ENCODE results near the gene SESTD1. TPM values are rescaled to one million over a fixed set of nuclear protein-coding genes. Genes with fewer than 3 reads are reported as not detected.

SESTD1 gene
- total RNA-seq, 1 experiment from 2014 or later, result 26.6 TPM

DNA sequence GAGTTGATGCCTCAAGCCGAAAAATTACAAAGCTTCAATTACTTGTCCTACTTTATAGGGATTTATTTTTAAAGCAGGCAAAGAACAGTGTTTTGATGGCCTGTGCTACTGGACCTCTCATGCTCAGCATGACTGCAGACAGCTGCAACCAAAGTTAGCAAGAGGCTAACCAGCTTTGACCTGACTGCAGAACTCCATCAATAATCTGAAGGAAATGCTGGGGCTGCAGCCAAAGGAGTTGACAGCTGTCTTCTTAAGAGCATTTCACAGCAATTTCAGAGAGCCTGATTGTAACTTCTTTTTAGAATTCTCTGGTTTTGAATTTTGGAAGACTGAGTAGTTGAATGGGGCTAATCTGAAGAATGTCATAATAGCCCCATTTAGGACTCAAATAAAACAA lies 46.5 kb upstream of the SESTD1 start (continued):
- TF ChIP-seq ELF1 (IDR thresholded peaks at IDR 0.05; ENCODE audit: borderline replicate concordance, low read depth) (no peak), EGR1 (IDR thresholded peaks at IDR 0.05; ENCODE audit: low read depth) (no peak), SIN3A (IDR thresholded peaks at IDR 0.05; ENCODE audit: low read depth) (no peak)

DNA sequence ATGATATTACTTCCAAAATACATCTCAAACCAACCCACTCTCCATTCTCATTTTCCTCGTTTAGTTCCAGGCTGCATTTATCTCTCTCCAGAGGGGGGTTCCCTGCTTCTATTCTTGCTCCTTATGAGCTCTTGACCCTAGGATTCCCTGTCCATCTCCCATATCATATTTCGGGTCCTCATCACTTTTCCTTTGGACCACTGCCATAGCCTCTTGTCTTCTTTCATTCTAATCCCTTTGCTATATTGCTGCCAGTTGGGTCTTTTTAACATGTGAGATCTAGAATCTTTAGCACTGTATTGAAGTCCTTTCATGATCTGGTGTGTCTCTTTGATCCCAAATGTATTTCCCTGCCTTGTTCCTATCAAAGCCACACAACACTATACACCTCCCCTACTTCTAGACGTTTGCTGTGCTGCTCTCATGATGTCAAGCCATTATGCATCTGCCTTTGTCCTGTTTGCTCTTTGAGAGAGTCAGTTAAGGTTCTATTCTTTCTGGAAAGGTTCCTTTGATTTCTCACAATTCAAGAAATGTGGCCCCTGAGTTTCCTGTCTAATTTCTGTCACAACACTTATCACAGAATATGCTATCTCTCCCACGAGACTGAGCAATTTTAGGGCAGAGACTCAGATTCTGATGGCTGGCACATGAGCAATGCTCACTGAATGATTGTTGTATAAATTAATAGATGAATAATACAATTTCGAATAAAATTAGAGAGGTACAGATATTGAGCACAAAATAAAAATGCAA lies 43.2 kb upstream of the SESTD1 start:
- ChIA-PET POLR2A (no interaction called here), CTCF (no interaction called here), RAD21 (ENCODE audit: low non-redundant PET in 1 of 2, low total read pairs in 2 of 2, uncharacterized antibody in 2 of 2, unreplicated experiment in 2 of 2) (no interaction called here)
- no TSS peak for BruUV-seq (replicated peaks)
- no peaks in the 10 kb centered on the region for H4K20me1 ChIP-seq (ENCODE audit: insufficient read depth)
- no peaks in the 10 kb centered on the region for H3K36me3 ChIP-seq (ENCODE audit: control insufficient read depth in 1 of 2, insufficient read depth in 2 of 2, low read length in 2 of 2)
- no peaks in the 10 kb centered on the region for H3K27me3 ChIP-seq (ENCODE audit: insufficient read depth, low read length)
- no peak overlapping the region for H2AFZ ChIP-seq (ENCODE audit: low read depth, low read length, poor library complexity, severe bottlenecking)
- DNase-seq (ENCODE audit: low read depth, low spot score) (no peak), ATAC-seq (no peak)
- intact Hi-C loops (cut with micrococcal nuclease), result no loop called here
- no peak overlapping the region for H3K4me2 ChIP-seq (ENCODE audit: low read length)
- no peaks in the 10 kb centered on the region for H3K9me2 ChIP-seq (ENCODE audit: insufficient read depth)
- no peak overlapping the region for H3K27ac ChIP-seq (ENCODE audit: low read depth, low read length)
- H3K79me2 ChIP-seq (ENCODE audit: insufficient read depth, low read length), result no peaks in the 10 kb centered on the region
- no peak overlapping the region for H3K4me3 ChIP-seq (replicated peaks in 1 of 2; ENCODE audit: low read depth in 1 of 2, low read length in 2 of 2)
- no peaks in the 10 kb centered on the region for H3K9me3 ChIP-seq (ENCODE audit: control insufficient read depth in 1 of 2, insufficient read depth in 1 of 2, low read depth in 1 of 2, low read length in 2 of 2)
- no peak overlapping the region for H3K9ac ChIP-seq (ENCODE audit: low read length)
- H3K4me1 ChIP-seq (ENCODE audit: control insufficient read depth in 1 of 2, insufficient read depth in 2 of 2, low read length in 2 of 2), result no peaks in the 10 kb centered on the region
- no peak for TF ChIP-seq EZH2 (IDR thresholded peaks at IDR 0.05)
- no peak for TF ChIP-seq POLR2AphosphoS5 (IDR thresholded peaks at IDR 0.05; ENCODE audit: low read depth, low read length)
- no peak for TF ChIP-seq POLR2A (IDR thresholded peaks at IDR 0.05; ENCODE audit: borderline replicate concordance, extremely low read depth, insufficient read depth, insufficient read length)
- no peak for TF ChIP-seq SP1 (IDR thresholded peaks at IDR 0.05; ENCODE audit: low read depth)
- TF ChIP-seq EZH2phosphoT487 (IDR thresholded peaks at IDR 0.05; ENCODE audit: borderline replicate concordance), result no peak
- TF ChIP-seq, protein P1, sequence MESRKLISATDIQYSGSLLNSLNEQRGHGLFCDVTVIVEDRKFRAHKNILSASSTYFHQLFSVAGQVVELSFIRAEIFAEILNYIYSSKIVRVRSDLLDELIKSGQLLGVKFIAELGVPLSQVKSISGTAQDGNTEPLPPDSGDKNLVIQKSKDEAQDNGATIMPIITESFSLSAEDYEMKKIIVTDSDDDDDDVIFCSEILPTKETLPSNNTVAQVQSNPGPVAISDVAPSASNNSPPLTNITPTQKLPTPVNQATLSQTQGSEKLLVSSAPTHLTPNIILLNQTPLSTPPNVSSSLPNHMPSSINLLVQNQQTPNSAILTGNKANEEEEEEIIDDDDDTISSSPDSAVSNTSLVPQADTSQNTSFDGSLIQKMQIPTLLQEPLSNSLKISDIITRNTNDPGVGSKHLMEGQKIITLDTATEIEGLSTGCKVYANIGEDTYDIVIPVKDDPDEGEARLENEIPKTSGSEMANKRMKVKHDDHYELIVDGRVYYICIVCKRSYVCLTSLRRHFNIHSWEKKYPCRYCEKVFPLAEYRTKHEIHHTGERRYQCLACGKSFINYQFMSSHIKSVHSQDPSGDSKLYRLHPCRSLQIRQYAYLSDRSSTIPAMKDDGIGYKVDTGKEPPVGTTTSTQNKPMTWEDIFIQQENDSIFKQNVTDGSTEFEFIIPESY (IDR thresholded peaks at IDR 0.05; ENCODE audit: extremely low read depth, insufficient replicate concordance, low read length), result no peak
- TF ChIP-seq MAX (IDR thresholded peaks at IDR 0.05), result no peak
- TF ChIP-seq, protein P2, sequence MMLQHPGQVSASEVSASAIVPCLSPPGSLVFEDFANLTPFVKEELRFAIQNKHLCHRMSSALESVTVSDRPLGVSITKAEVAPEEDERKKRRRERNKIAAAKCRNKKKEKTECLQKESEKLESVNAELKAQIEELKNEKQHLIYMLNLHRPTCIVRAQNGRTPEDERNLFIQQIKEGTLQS (IDR thresholded peaks at IDR 0.05), result no peak
- TF ChIP-seq JUND (IDR thresholded peaks at IDR 0.05), result no peak
- TF ChIP-seq TCF7L2 (IDR thresholded peaks at IDR 0.05; ENCODE audit: borderline replicate concordance, extremely low read depth, insufficient read depth, insufficient read length), result no peak
- TF ChIP-seq, protein P3, sequence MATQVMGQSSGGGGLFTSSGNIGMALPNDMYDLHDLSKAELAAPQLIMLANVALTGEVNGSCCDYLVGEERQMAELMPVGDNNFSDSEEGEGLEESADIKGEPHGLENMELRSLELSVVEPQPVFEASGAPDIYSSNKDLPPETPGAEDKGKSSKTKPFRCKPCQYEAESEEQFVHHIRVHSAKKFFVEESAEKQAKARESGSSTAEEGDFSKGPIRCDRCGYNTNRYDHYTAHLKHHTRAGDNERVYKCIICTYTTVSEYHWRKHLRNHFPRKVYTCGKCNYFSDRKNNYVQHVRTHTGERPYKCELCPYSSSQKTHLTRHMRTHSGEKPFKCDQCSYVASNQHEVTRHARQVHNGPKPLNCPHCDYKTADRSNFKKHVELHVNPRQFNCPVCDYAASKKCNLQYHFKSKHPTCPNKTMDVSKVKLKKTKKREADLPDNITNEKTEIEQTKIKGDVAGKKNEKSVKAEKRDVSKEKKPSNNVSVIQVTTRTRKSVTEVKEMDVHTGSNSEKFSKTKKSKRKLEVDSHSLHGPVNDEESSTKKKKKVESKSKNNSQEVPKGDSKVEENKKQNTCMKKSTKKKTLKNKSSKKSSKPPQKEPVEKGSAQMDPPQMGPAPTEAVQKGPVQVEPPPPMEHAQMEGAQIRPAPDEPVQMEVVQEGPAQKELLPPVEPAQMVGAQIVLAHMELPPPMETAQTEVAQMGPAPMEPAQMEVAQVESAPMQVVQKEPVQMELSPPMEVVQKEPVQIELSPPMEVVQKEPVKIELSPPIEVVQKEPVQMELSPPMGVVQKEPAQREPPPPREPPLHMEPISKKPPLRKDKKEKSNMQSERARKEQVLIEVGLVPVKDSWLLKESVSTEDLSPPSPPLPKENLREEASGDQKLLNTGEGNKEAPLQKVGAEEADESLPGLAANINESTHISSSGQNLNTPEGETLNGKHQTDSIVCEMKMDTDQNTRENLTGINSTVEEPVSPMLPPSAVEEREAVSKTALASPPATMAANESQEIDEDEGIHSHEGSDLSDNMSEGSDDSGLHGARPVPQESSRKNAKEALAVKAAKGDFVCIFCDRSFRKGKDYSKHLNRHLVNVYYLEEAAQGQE (IDR thresholded peaks at IDR 0.05; ENCODE audit: low read depth), result no peak
- TF ChIP-seq CEBPB (IDR thresholded peaks at IDR 0.05; ENCODE audit: low read depth), result no peak
- no peak for TF ChIP-seq YY1 (IDR thresholded peaks at IDR 0.05; ENCODE audit: extremely low read depth, insufficient replicate concordance, low read depth, low read length)
- TF ChIP-seq RAD21 (IDR thresholded peaks at IDR 0.05; ENCODE audit: low read depth), result no peak
- TF ChIP-seq CTCF (IDR thresholded peaks at IDR 0.05 in 2 of 3, conservative IDR thresholded peaks at IDR 0.05 in 1 of 3; ENCODE audit: borderline replicate concordance in 1 of 3, insufficient read depth in 1 of 3, low read depth in 2 of 3, low read length in 2 of 3), result no peak

All from HCT116 (cell line).